Hepatocyte (in vitro differentiated cells): ENCODE results near the gene WNT7A. TPM values are rescaled to one million over a fixed set of nuclear protein-coding genes. Genes with fewer than 3 reads are reported as not detected.

Experiments used
- DNase-seq: peaks from one replicate; pipeline ENCODE4 v3.0.0-alpha.2; 2016; ENCODE audit warnings: low spot score
- H2AFZ ChIP-seq: fragments of 200-600 bp; sonication (generic); 2 replicates; pipeline ENCODE4 v1.6.0; 2016; ENCODE audit warnings: antibody characterized with exemption, mild to moderate bottlenecking
- H3K27ac ChIP-seq: fragments of 200-600 bp; sonication (generic); 2 replicates; pipeline ENCODE4 v1.5.1; 2016; ENCODE audit warnings: mild to moderate bottlenecking
- H3K27me3 ChIP-seq: fragments of 200-600 bp; sonication (generic); 2 replicates; pipeline ENCODE4 v1.6.1; 2016
- H3K36me3 ChIP-seq: fragments of 200-600 bp; sonication (generic); replicated peaks from 2 replicates; pipeline ENCODE4 v1.5.1; 2016; ENCODE audit warnings: low read depth; ENCODE audit not compliant: insufficient read depth
- H3K4me1 ChIP-seq: fragments of 200-600 bp; sonication (generic); 2 replicates; pipeline ENCODE4 v1.5.1; 2016; ENCODE audit warnings: mild to moderate bottlenecking, moderate library complexity; ENCODE audit not compliant: insufficient read depth
- H3K4me2 ChIP-seq: fragments of 200-600 bp; sonication (generic); 2 replicates; pipeline ENCODE4 v1.6.0; 2016
- H3K4me3 ChIP-seq: fragments of 200-600 bp; sonication (generic); 2 replicates; pipeline ENCODE4 v1.5.1; 2016; ENCODE audit warnings: mild to moderate bottlenecking
- H3K79me2 ChIP-seq: fragments of 200-600 bp; sonication (generic); 2 replicates; pipeline ENCODE4 v1.6.0; 2017; ENCODE audit warnings: mild to moderate bottlenecking
- H3K9me2 ChIP-seq: fragments of 200-600 bp; sonication (generic); replicated peaks from 2 replicates; pipeline ENCODE4 v1.6.0; 2017; ENCODE audit warnings: mild to moderate bottlenecking; ENCODE audit not compliant: insufficient read depth
- H3K9me3 ChIP-seq: fragments of 200-600 bp; sonication (generic); 2 replicates; pipeline ENCODE4 v1.5.1; 2016; ENCODE audit warnings: low read depth, mild to moderate bottlenecking
- H4K20me1 ChIP-seq: fragments of 200-600 bp; sonication (generic); 2 replicates; pipeline ENCODE4 v1.6.0; 2016; ENCODE audit warnings: mild to moderate bottlenecking; ENCODE audit not compliant: insufficient read depth, poor library complexity, severe bottlenecking
- CTCF ChIP-seq: fragments of 200-600 bp; sonication (generic); IDR thresholded peaks from 2 replicates; pipeline ENCODE4 v1.5.1; 2016; ENCODE audit warnings: antibody characterized with exemption, mild to moderate bottlenecking; ENCODE audit not compliant: poor library complexity
- EZH2 ChIP-seq: fragments of 200-600 bp; sonication (generic); IDR thresholded peaks from 2 replicates; pipeline ENCODE4 v1.6.1; 2016; ENCODE audit warnings: antibody characterized with exemption, mild to moderate bottlenecking, borderline replicate concordance
- EZH2phosphoT487 ChIP-seq: fragments of 200-600 bp; sonication (generic); IDR thresholded peaks from one replicate; pipeline ENCODE4 v1.6.1; 2018; ENCODE audit warnings: antibody characterized with exemption, mild to moderate bottlenecking, low read depth, moderate library complexity; ENCODE audit not compliant: unreplicated experiment, severe bottlenecking
- WGBS: methylation state at CpG from one replicate; pipeline ENCODE4 v1.1.6; 2016; ENCODE audit warnings: low lambda C conversion rate; ENCODE audit errors: missing lambda C conversion rate; 5-methylcytosine and 5-hydroxymethylcytosine counted together
- polyA plus RNA-seq: library from polyadenylated mRNA; unstranded; fragments of >200 nt; fragmentation: Nextera tagmentation; extraction: Ambion mirVana; gene quantifications from 2 replicates; pipeline ENCODE4 v1.2.1, GENCODE V29; 2016
- total RNA-seq: library from RNA; depleted of rRNA; stranded (reverse); fragments of >200 nt; gene quantifications from 2 replicates; pipeline ENCODE4 v1.2.3, GENCODE V29; 2014

Gene WNT7A
- total and polyA plus RNA-seq, 2 experiments from 2014 or later = 0.04 to 0.13 TPM

GRCh38 chr3:13786811-13787210, 93.1 kb downstream of the WNT7A start:
- no peak for DNase-seq
- H3K79me2 ChIP-seq = no peaks in the 10 kb centered on the region
- no peak overlapping the region for H3K4me3 ChIP-seq
- no peak overlapping the region for H2AFZ ChIP-seq
- no peaks in the 10 kb centered on the region for H3K4me1 ChIP-seq
- TF ChIP-seq EZH2phosphoT487 (no peak), EZH2 (no peak), CTCF (no peak)
- H3K9me2 ChIP-seq = no peaks in the 10 kb centered on the region
- H3K27me3 ChIP-seq = peaks cover 3% of the 10 kb centered on the region
- H3K27ac ChIP-seq = no peak overlapping the region
- H3K36me3 ChIP-seq = no peaks in the 10 kb centered on the region
- no peaks in the 10 kb centered on the region for H4K20me1 ChIP-seq
- no peaks in the 10 kb centered on the region for H3K9me3 ChIP-seq
- no peak overlapping the region for H3K4me2 ChIP-seq
- WGBS = 89% methylated on average over 10 of the region's 10 CpGs

DNA sequence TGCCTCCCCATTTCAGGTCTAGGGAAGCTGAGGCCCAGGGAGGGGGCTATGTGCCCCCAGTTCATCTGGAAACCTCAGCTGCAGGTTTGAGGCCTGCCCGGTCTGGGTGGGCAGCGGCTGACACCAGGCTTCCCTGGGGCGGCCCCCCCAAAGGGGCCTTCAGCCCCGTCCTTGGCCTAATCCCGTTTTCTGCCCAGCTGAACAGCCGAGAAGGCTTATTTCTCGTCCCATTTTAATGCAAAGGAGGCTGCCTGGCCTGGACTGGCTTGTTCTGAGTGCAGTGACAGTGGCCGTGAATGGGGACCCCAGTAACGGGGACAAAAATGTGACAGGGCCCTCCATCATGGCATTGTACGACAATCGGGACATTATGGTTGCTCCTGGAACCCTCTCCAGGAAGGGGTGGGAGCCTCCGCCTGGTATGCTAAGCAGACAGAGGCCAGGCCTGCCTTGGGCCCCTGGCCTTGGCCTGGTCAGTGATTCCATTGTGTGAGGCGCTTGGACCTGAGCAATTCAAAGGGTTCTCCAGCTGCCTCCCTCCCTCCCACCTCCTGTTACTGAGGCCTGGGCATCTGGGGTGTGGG, 93.9 kb downstream of the WNT7A start:
- Histone ChIP-seq H3K79me2 (no peaks in the 10 kb centered on the region), H3K4me1 (no peaks in the 10 kb centered on the region), H4K20me1 (no peaks in the 10 kb centered on the region), H2AFZ (no peak overlapping the region), H3K4me2 (no peak overlapping the region), H3K9me3 (no peaks in the 10 kb centered on the region), H3K9me2 (no peaks in the 10 kb centered on the region), H3K27ac (no peak overlapping the region), H3K4me3 (no peak overlapping the region), H3K27me3 (peaks cover 3% of the 10 kb centered on the region), H3K36me3 (no peaks in the 10 kb centered on the region)
- WGBS = 88% methylated on average over 13 of the region's 13 CpGs
- DNase-seq = no peak
- no peak for TF ChIP-seq EZH2phosphoT487
- no peak for TF ChIP-seq EZH2
- no peak for TF ChIP-seq CTCF

DNA sequence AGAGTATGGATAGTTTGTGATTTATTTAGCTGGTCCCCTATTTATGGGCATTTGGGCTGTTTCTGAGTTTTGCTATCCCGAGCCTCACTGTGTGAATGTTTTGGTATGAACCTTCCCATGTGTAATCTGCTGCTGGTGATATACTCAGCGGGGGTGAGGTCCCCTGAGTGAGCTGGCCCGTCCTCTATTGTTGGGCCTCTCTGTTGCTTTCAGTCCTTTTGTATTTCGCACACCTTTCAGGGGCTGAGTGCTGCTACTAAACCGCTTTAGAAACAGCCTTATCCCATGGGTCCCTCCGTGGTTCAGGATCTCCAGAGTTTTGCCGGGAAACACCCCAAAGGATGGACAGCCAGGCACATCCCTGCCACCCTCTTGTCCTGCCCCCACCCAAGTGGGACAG, 94.5 kb downstream of the WNT7A start:
- Histone ChIP-seq H3K9me3 (no peaks in the 10 kb centered on the region), H2AFZ (no peak overlapping the region), H3K9me2 (no peaks in the 10 kb centered on the region), H3K36me3 (no peaks in the 10 kb centered on the region), H3K27ac (no peak overlapping the region), H4K20me1 (no peaks in the 10 kb centered on the region), H3K4me1 (no peaks in the 10 kb centered on the region), H3K79me2 (no peaks in the 10 kb centered on the region), H3K4me2 (no peak overlapping the region), H3K4me3 (no peak overlapping the region), H3K27me3 (peaks cover 3% of the 10 kb centered on the region)
- DNase-seq = no peak
- TF ChIP-seq CTCF (no peak), EZH2phosphoT487 (no peak), EZH2 (no peak)
- WGBS = 74% methylated on average over 7 of the region's 7 CpGs

GRCh38 chr3:13783476-13783875, 96.4 kb downstream of the WNT7A start:
- H3K9me2 ChIP-seq = no peaks in the 10 kb centered on the region
- H3K27me3 ChIP-seq = peaks cover 3% of the 10 kb centered on the region
- DNase-seq = no peak
- H3K4me1 ChIP-seq = no peaks in the 10 kb centered on the region
- no peak overlapping the region for H3K4me3 ChIP-seq
- H3K4me2 ChIP-seq = no peak overlapping the region
- H3K79me2 ChIP-seq = no peaks in the 10 kb centered on the region
- TF ChIP-seq CTCF (no peak), EZH2 (no peak), EZH2phosphoT487 (no peak)
- no peak overlapping the region for H3K27ac ChIP-seq
- H3K36me3 ChIP-seq = no peaks in the 10 kb centered on the region
- WGBS = 79% methylated on average over 8 of the region's 8 CpGs
- H3K9me3 ChIP-seq = no peaks in the 10 kb centered on the region
- H2AFZ ChIP-seq = no peak overlapping the region
- H4K20me1 ChIP-seq = no peaks in the 10 kb centered on the region
